GM23248 (cell line): ENCODE data around the gene KRTAP10-11.

Experiments
- EZH2 ChIP-seq: fragments of 200-600 bp; sonication (generic); IDR thresholded peaks from 2 replicates; pipeline ENCODE4 v1.6.1; 2018; ENCODE audit warnings: antibody characterized with exemption, mild to moderate bottlenecking; ENCODE audit not compliant: insufficient read depth, poor library complexity, severe bottlenecking
- EZH2phosphoT487 ChIP-seq: fragments of 200-600 bp; sonication (generic); IDR thresholded peaks from 2 replicates; pipeline ENCODE4 v1.6.1; 2018; ENCODE audit warnings: antibody characterized with exemption, moderate library complexity, mild to moderate bottlenecking, low read depth; ENCODE audit not compliant: insufficient read depth

DNA sequence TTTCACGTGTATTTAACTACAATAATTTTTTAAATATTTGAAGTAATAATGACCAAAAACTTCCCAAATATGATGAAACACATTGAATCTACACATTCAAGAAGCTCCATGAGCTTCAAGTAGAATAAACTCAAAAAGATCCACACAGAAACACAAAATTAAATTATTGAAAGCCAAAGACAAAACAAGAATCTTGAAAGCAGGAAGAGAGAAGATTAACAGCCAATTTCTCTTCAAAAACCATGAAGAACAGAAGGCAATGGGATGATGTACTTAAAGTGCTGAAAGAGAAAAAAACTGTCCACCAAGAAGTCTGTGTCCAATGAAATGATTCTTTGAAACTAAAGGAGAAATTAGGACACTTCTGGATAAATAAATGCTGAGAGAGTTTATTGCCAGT lies 14.1 kb upstream of the KRTAP10-11 start:
- no peak for TF ChIP-seq EZH2
- no peak for TF ChIP-seq EZH2phosphoT487
